HepG2 (cell line): ENCODE results near the gene ABCF1. TPM values are rescaled to one million over a fixed set of nuclear protein-coding genes. Genes with fewer than 3 reads are reported as not detected.

Experiments used
- CREB3 ChIP-seq: sonication (generic); formaldehyde crosslinking; IDR thresholded peaks from 2 replicates; pipeline ENCODE4 v1.5.0; 2020; ENCODE audit warnings: missing genetic modification reagents
- DNMT3B ChIP-seq: conservative IDR thresholded peaks from 2 replicates; pipeline ENCODE4 v1.6.1; 2016; ENCODE audit warnings: missing biosample characterization, control low read depth
- ELF1 ChIP-seq: sonication (generic); formaldehyde crosslinking; IDR thresholded peaks from 2 replicates; pipeline ENCODE4 v1.4.0; 2020; ENCODE audit warnings: missing genetic modification reagents
- HNF1A ChIP-seq, 2 experiments: sonication (generic) in 1 of 2; formaldehyde crosslinking in 1 of 2; IDR thresholded peaks; 2 replicates each; pipeline versions ENCODE4 v1.4.0 to v1.6.1; 2016 to 2020; ENCODE audit warnings: borderline replicate concordance in 1 of 2, low read depth in 1 of 2, mild to moderate bottlenecking in 1 of 2, missing genetic modification reagents in 1 of 2
- KAT8 ChIP-seq: IDR thresholded peaks from 2 replicates; pipeline ENCODE4 v1.6.1; 2016; ENCODE audit warnings: missing genetic modification reagents, missing compliant biosample characterization
- KDM2A ChIP-seq: sonication (generic); formaldehyde crosslinking; IDR thresholded peaks from 2 replicates; pipeline ENCODE4 v1.4.0; 2020; ENCODE audit warnings: low read depth, missing genetic modification reagents, borderline replicate concordance
- LCORL ChIP-seq, 2 experiments: fragments of 450-650 bp in 1 of 2; sonication (generic) in 1 of 2; formaldehyde crosslinking in 1 of 2; IDR thresholded peaks; 2 replicates each; pipeline versions ENCODE4 v1.5.0 to v1.6.1; 2017 to 2020; ENCODE audit warnings: antibody characterized with exemption in 1 of 2, missing genetic modification reagents in 1 of 2
- POGZ ChIP-seq: sonication (generic); formaldehyde crosslinking; IDR thresholded peaks from 2 replicates; pipeline ENCODE4 v1.4.0; 2020; ENCODE audit warnings: mild to moderate bottlenecking, missing genetic modification reagents
- RELA ChIP-seq: sonication (generic); formaldehyde crosslinking; IDR thresholded peaks from 2 replicates; pipeline ENCODE4 v1.4.0; 2020; ENCODE audit warnings: missing genetic modification reagents
- REXO4 ChIP-seq: sonication (generic); formaldehyde crosslinking; IDR thresholded peaks from 2 replicates; pipeline ENCODE4 v1.8.0; 2022; ENCODE audit warnings: missing genetic modification reagents, mild to moderate bottlenecking, borderline replicate concordance
- SALL1 ChIP-seq: sonication (generic); formaldehyde crosslinking; IDR thresholded peaks from 2 replicates; pipeline ENCODE4 v1.8.0; 2022; ENCODE audit warnings: mild to moderate bottlenecking, missing genetic modification reagents
- SP2 ChIP-seq: sonication (generic); formaldehyde crosslinking; IDR thresholded peaks from 2 replicates; pipeline ENCODE4 v1.5.1; 2020; ENCODE audit warnings: mild to moderate bottlenecking, missing genetic modification reagents
- SRSF4 ChIP-seq: fragments of 200-400 bp; formaldehyde crosslinking; IDR thresholded peaks from one replicate; pipeline ENCODE4 v1.6.1; 2018; ENCODE audit warnings: mild to moderate bottlenecking, low read depth, low read length, moderate library complexity; ENCODE audit not compliant: poor library complexity, severe bottlenecking
- TBX3 ChIP-seq: fragments of 450-650 bp; IDR thresholded peaks from 2 replicates; pipeline ENCODE4 v1.6.1; 2017; ENCODE audit warnings: antibody characterized with exemption, mild to moderate bottlenecking, inconsistent platforms, borderline replicate concordance
- TRAFD1 ChIP-seq: sonication (generic); formaldehyde crosslinking; IDR thresholded peaks from 2 replicates; pipeline ENCODE4 v1.5.1; 2020; ENCODE audit warnings: missing genetic modification reagents, mild to moderate bottlenecking, borderline replicate concordance
- ZC3H13 ChIP-seq: sonication (generic); formaldehyde crosslinking; IDR thresholded peaks from 2 replicates; pipeline ENCODE4 v1.8.1; 2023; ENCODE audit warnings: mild to moderate bottlenecking, missing genetic modification reagents, moderate library complexity
- ZNF232 ChIP-seq: sonication (generic); formaldehyde crosslinking; IDR thresholded peaks from 2 replicates; pipeline ENCODE4 v1.4.0; 2020; ENCODE audit warnings: missing genetic modification reagents, borderline replicate concordance
- ZNF75D ChIP-seq: sonication (generic); formaldehyde crosslinking; IDR thresholded peaks from 2 replicates; pipeline ENCODE4 v1.8.1; 2023; ENCODE audit warnings: missing genetic modification reagents, mild to moderate bottlenecking, borderline replicate concordance
- ZZZ3 ChIP-seq: sonication (generic); formaldehyde crosslinking; IDR thresholded peaks from 2 replicates; pipeline ENCODE4 v1.4.0; 2020; ENCODE audit warnings: missing genetic modification reagents, mild to moderate bottlenecking, borderline replicate concordance
- polyA plus RNA-seq, 8 experiments: library from polyadenylated mRNA; depleted of rRNA in 3 of 8; stranded (reverse) in 7 of 8; unstranded in 1 of 8; fragments of >200 nt; fragmentation: Illumina TruSeq in 4 of 8; extraction: Trizol in 4 of 8; gene quantifications; 2 replicates each; pipeline versions ENCODE4 v1.2.1 to v1.2.3, GENCODE V29; 2011 to 2016; ENCODE audit warnings: low read depth in 4 of 8, missing spikeins in 1 of 8, mixed read lengths in 1 of 8; ENCODE audit not compliant: insufficient read depth in 1 of 8
- total RNA-seq, 5 experiments: library from RNA; depleted of rRNA; stranded (reverse); fragments of >200 nt; fragmentation: Illumina TruSeq; extraction: Trizol; gene quantifications; 2 replicates each; pipeline ENCODE4 v1.2.3, GENCODE V29; 2016; ENCODE audit warnings: low read depth in 1 of 5
- TF ChIP-seq, protein P1 (sequence below): sonication (generic); formaldehyde crosslinking; conservative IDR thresholded peaks from 2 replicates; pipeline ENCODE4 v1.8.0; 2022; ENCODE audit warnings: mild to moderate bottlenecking, moderate library complexity, missing genetic modification reagents

The ABCF1 gene
- total and polyA plus RNA-seq, 2 of the 13 experiments (the other 11 are each of a cell fraction or from before 2014, with no cell fraction given): 25.4 to 98.9 TPM

DNA sequence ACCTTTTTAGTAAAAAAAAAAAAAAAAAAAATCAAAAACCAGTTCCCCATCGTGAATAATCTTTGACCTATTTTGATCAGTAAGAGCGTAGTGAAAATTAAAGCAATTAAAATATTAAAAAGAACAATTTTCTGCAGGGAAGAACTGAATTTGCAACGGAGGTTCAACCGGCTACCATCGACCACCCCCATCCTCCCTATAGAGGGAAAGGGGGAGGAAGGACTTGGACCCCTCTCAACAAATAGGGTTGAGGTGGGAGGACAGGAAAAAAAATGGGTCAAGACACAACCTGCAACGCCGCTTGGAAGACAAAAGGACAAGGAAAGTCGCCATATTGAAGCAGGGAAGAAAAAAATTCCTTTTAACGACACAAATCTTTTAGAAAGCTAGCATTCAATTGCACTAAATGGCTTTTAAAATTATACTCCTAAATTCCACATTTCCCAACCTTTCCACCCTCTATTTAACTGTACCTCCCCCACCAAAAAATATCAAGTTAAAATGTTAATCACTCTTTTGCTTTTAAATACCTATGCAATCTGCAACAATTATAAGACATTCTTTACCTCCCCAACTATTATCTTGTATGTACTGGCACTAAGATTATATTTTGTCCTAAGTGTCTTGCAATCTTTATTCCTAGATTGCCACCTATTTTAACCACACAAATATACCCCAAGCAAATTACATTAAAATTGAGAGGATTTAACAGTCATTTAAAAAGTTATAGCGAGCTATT is 44.1 kb downstream of the ABCF1 start (continued):
- TF ChIP-seq REXO4 (CRISPR knock-in tag): no peak
- TF ChIP-seq TRAFD1 (CRISPR knock-in tag): no peak
- TF ChIP-seq SRSF4: peak; percentile 97
- TF ChIP-seq ZC3H13 (CRISPR knock-in tag): no peak
- TF ChIP-seq DNMT3B (CRISPR knock-in tag): no peak
- no peak for TF ChIP-seq LCORL (IDR thresholded peaks at IDR 0.05)
- TF ChIP-seq LCORL (CRISPR knock-in tag; IDR thresholded peaks at IDR 0.05): no peak
- TF ChIP-seq ZZZ3 (CRISPR knock-in tag): no peak
- no peak for TF ChIP-seq ZNF232 (CRISPR knock-in tag)
- no peak for TF ChIP-seq SALL1 (CRISPR knock-in tag)
- TF ChIP-seq TBX3: peak; percentile 34; the same call in 1 of the 2 replicates
- TF ChIP-seq HNF1A (IDR thresholded peaks at IDR 0.05; ENCODE audit: low read depth): no peak
- TF ChIP-seq HNF1A (CRISPR knock-in tag; IDR thresholded peaks at IDR 0.05; ENCODE audit: borderline replicate concordance): no peak
- peak; percentile 64 for TF ChIP-seq KAT8
- no peak for TF ChIP-seq SP2 (CRISPR knock-in tag)
- no peak for TF ChIP-seq ELF1 (CRISPR knock-in tag)
- TF ChIP-seq, protein P1, sequence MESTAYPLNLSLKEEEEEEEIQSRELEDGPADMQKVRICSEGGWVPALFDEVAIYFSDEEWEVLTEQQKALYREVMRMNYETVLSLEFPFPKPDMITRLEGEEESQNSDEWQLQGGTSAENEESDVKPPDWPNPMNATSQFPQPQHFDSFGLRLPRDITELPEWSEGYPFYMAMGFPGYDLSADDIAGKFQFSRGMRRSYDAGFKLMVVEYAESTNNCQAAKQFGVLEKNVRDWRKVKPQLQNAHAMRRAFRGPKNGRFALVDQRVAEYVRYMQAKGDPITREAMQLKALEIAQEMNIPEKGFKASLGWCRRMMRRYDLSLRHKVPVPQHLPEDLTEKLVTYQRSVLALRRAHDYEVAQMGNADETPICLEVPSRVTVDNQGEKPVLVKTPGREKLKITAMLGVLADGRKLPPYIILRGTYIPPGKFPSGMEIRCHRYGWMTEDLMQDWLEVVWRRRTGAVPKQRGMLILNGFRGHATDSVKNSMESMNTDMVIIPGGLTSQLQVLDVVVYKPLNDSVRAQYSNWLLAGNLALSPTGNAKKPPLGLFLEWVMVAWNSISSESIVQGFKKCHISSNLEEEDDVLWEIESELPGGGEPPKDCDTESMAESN (CRISPR knock-in tag): no peak
- no peak for TF ChIP-seq CREB3 (CRISPR knock-in tag)
- TF ChIP-seq KDM2A (CRISPR knock-in tag): 0 out of 2 replicates have a peak, but pooled peaks have one; percentile 19
- TF ChIP-seq ZNF75D: no peak
- TF ChIP-seq RELA (CRISPR knock-in tag): no peak
- TF ChIP-seq POGZ (CRISPR knock-in tag): no peak
